Breast epithelium (tissue), 4 donors: ENCODE data around the gene USP20. TPM values are rescaled to one million over a fixed set of nuclear protein-coding genes. Genes with fewer than 3 reads are reported as not detected.

Source experiments
- DNase-seq, 2 donors: peaks; one replicate each; pipeline ENCODE4 v3.0.0-alpha.2; 2019; ENCODE audit warnings: low spot score in 2 of 2
- H3K27ac ChIP-seq, 2 donors: fragments of 200-600 bp; sonication (generic) in 1 of 2; one replicate each; pipeline ENCODE4 v1.5.1; 2016 to 2019; ENCODE audit warnings: mild to moderate bottlenecking in 1 of 2
- H3K27me3 ChIP-seq, 2 donors: fragments of 200-600 bp; sonication (generic) in 1 of 2; one replicate each; pipeline versions ENCODE4 v1.5.1 to v1.6.0; 2017 to 2019; ENCODE audit warnings: control low read depth in 1 of 2, mild to moderate bottlenecking in 1 of 2
- H3K36me3 ChIP-seq: fragments of 200-600 bp; one replicate; pipeline ENCODE4 v1.5.1; 2019
- H3K4me1 ChIP-seq, 2 donors: fragments of 200-600 bp; sonication (generic); one replicate each; pipeline ENCODE4 v1.5.1; 2016 to 2019; ENCODE audit warnings: control low read depth in 1 of 2
- H3K4me3 ChIP-seq, 3 donors: fragments of 200-600 bp; sonication (generic); 1 replicate in 2 of 3; 2 replicates in 1 of 3; pipeline ENCODE4 v1.5.1; 2016 to 2019; ENCODE audit warnings: mild to moderate bottlenecking in 3 of 3, moderate library complexity in 2 of 3
- H3K9me3 ChIP-seq, 2 donors: fragments of 200-600 bp; sonication (generic) in 1 of 2; one replicate each; pipeline ENCODE4 v1.5.1; 2016 to 2019; ENCODE audit warnings: control low read depth in 1 of 2
- POLR2A ChIP-seq: fragments of 450-650 bp; IDR thresholded peaks from one replicate; pipeline ENCODE4 v1.6.1; 2016; ENCODE audit warnings: antibody characterized with exemption, mild to moderate bottlenecking, moderate library complexity
- POLR2AphosphoS5 ChIP-seq, 3 donors: sonication (generic); formaldehyde crosslinking; IDR thresholded peaks; one replicate each; pipeline ENCODE4 v1.6.1; 2017; ENCODE audit warnings: antibody characterized with exemption in 3 of 3
- intact Hi-C: fragments of 100-400 bp; cut with DNase I; formaldehyde crosslinking; loops from one replicate; pipeline ENCODE4 v1.15.1; 2023; ENCODE audit warnings: low total_unique reads
- total RNA-seq, 3 donors: library from RNA; depleted of rRNA; stranded (reverse); fragments of >200 nt; gene quantifications; one replicate each; pipeline ENCODE4 v1.1.0, GENCODE V29; 2016
- TF ChIP-seq, protein P1 (sequence below), 3 donors: fragments of 450-650 bp; IDR thresholded peaks; one replicate each; pipeline ENCODE4 v1.5.1; 2016 to 2017; ENCODE audit warnings: antibody characterized with exemption in 3 of 3, mild to moderate bottlenecking in 3 of 3, moderate library complexity in 3 of 3

The USP20 gene
- total RNA-seq, 3 donors from 2014 or later: 15.0 to 30.9 (median 22.3) TPM

DNA sequence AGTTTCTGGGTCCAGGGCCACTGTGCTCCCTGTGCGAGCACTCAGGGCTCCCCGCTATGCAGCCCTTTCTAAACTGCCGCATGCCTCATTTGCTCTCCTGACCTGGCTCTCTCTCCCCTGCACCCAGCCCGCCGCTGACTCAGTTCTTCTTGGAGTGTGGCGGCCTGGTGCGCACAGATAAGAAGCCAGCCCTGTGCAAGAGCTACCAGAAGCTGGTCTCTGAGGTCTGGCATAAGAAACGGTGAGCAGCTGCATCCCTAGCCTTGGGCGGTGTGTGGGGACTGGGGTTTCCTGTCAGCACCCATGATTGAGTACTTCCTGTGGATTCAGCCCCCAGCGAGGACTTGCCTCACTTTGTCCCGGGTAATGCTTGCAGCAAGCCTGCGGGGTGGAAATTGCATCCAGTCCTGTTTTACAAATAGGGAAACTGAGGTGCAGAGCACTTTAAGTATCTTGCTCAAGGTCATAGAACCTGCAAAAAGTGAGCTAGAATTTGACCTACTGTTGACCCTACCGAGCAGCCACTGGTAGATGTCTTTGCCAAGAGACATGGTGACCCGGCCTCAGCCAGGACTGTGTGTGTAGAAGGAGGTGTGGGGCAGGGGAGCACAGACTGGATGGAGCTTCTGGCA, 27.9 kb downstream of the USP20 start:
- intact Hi-C loops: no loop called here
- TF ChIP-seq, protein P1, sequence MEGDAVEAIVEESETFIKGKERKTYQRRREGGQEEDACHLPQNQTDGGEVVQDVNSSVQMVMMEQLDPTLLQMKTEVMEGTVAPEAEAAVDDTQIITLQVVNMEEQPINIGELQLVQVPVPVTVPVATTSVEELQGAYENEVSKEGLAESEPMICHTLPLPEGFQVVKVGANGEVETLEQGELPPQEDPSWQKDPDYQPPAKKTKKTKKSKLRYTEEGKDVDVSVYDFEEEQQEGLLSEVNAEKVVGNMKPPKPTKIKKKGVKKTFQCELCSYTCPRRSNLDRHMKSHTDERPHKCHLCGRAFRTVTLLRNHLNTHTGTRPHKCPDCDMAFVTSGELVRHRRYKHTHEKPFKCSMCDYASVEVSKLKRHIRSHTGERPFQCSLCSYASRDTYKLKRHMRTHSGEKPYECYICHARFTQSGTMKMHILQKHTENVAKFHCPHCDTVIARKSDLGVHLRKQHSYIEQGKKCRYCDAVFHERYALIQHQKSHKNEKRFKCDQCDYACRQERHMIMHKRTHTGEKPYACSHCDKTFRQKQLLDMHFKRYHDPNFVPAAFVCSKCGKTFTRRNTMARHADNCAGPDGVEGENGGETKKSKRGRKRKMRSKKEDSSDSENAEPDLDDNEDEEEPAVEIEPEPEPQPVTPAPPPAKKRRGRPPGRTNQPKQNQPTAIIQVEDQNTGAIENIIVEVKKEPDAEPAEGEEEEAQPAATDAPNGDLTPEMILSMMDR (IDR thresholded peaks at IDR 0.05): no peak
- no peak for TF ChIP-seq POLR2AphosphoS5 (IDR thresholded peaks at IDR 0.05)
- TF ChIP-seq POLR2A: no peak
- H3K27me3 ChIP-seq: no peaks in the 10 kb centered on the region
- no peaks in the 10 kb centered on the region for H3K36me3 ChIP-seq
- no peaks in the 10 kb centered on the region for H3K9me3 ChIP-seq
- no peaks in the 10 kb centered on the region for H3K4me1 ChIP-seq
- no peak overlapping the region for H3K27ac ChIP-seq
- DNase-seq: no peak
- no peak overlapping the region for H3K4me3 ChIP-seq

DNA sequence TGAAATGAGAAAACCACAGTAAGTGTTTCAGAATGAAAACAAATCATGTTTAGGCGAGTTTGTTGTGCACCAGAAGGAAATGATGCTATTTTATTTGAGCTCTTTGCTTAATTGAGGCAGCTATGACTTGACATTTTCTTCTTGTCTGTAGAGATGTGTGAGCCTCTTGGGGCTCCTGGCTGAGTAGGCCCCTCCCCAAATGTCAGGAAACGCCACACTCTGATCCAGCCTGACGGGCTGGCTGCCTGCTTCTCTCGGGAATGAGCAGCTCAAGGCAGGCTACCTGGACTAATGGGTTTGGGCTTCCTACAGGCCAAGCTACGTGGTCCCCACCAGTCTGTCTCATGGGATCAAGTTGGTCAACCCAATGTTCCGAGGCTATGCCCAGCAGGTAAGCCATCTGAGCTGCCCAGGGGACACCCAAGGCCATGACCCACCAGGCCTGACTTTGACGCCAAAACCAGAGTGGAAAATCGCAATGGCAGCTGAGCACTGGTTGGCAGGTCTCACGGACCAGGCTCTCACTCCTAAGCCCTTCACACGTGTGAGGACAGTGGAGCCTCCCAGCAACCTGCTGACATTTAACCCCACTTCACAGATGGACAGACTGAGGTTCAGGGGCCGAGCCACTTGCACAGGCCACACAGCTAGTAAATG, 29.9 kb downstream of the USP20 start:
- TF ChIP-seq POLR2A: no peak
- TF ChIP-seq, protein P1 (IDR thresholded peaks at IDR 0.05): no peak
- TF ChIP-seq POLR2AphosphoS5 (IDR thresholded peaks at IDR 0.05): no peak
- no peak overlapping the region for H3K27ac ChIP-seq
- H3K9me3 ChIP-seq: no peaks in the 10 kb centered on the region
- intact Hi-C loops: no loop called here
- no peaks in the 10 kb centered on the region for H3K4me1 ChIP-seq
- H3K4me3 ChIP-seq: no peak overlapping the region
- H3K36me3 ChIP-seq: no peaks in the 10 kb centered on the region
- no peak for DNase-seq
- no peaks in the 10 kb centered on the region for H3K27me3 ChIP-seq

DNA sequence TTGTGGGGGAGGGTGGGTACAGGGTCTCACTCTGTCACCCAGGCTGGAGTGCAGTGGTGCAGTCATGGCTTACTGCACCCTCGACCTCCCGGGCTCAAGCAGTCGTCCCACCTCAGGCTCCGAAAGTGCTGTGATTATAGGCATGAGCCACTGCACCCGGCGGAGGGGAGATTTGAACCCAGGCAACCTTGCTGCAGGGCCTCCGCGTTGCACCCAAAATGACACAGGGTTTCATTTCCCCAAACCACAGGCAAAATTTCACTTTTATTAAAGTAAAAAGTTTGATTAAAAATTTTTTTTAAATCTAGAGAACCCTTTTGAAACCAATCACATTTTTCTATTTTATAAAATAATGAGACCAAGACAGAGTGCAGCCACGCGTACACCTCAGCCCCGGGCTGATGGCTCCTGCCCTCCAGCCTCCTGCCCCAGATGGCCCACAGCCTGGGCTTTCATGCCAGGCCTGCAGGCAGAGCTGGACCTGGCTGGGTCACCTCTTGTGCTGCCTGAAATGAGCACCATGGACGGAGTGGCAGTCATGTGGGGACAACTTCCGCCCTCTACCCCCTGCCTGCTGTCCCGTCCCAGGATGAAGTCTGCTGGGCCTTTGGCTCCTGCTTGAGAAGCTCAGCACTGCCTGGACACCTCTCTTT, 30.5 kb downstream of the USP20 start:
- no peaks in the 10 kb centered on the region for H3K36me3 ChIP-seq
- H3K4me3 ChIP-seq: no peak overlapping the region
- TF ChIP-seq POLR2A (no peak), POLR2AphosphoS5 (IDR thresholded peaks at IDR 0.05) (no peak)
- TF ChIP-seq, protein P1 (IDR thresholded peaks at IDR 0.05): no peak
- no peaks in the 10 kb centered on the region for H3K4me1 ChIP-seq
- no peak overlapping the region for H3K27ac ChIP-seq
- no peak for DNase-seq
- no peaks in the 10 kb centered on the region for H3K9me3 ChIP-seq
- H3K27me3 ChIP-seq: no peaks in the 10 kb centered on the region
- intact Hi-C loops: no loop called here

DNA sequence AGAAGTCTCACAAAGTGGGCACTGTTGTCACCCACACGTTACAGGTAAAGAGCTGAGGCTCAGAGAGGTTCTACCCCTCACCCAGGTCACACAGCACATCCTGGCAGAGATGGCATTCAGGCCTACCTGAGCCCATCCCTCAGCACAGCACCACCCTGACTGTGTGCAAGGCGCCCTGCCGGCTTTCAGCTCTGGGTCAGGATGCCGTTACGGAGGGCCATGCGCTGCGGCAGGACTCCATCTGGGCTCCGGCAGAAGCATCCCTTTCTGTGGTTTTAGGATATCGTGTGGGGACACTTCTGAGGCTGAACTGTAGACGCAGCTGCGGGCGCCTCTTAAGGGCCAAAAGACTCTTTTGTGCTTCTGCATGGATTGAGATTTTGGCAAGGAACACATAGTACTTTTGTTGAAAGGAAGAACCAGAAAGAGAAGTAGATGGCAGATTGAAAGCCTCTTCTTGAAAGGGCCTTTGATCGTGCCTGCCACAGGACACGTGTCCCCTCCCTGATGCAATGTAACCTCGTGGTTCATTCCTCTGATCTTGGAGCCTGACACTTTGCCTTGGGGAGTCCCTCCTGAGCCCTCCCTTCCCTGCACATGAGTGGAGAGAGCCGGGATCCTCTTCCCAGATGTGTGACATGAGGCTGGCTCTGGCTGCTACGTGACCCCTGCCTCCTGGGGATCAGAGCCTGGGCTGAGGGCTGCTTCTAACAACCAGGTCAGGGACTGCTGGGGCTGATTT, 31.3 kb downstream of the USP20 start:
- H3K4me1 ChIP-seq: no peaks in the 10 kb centered on the region
- DNase-seq: no peak
- H3K9me3 ChIP-seq: no peaks in the 10 kb centered on the region
- H3K27me3 ChIP-seq: no peaks in the 10 kb centered on the region
- no peak for TF ChIP-seq POLR2A
- no peak for TF ChIP-seq POLR2AphosphoS5 (IDR thresholded peaks at IDR 0.05)
- no peak overlapping the region for H3K4me3 ChIP-seq
- intact Hi-C loops: no loop called here
- no peak overlapping the region for H3K27ac ChIP-seq
- no peaks in the 10 kb centered on the region for H3K36me3 ChIP-seq

DNA sequence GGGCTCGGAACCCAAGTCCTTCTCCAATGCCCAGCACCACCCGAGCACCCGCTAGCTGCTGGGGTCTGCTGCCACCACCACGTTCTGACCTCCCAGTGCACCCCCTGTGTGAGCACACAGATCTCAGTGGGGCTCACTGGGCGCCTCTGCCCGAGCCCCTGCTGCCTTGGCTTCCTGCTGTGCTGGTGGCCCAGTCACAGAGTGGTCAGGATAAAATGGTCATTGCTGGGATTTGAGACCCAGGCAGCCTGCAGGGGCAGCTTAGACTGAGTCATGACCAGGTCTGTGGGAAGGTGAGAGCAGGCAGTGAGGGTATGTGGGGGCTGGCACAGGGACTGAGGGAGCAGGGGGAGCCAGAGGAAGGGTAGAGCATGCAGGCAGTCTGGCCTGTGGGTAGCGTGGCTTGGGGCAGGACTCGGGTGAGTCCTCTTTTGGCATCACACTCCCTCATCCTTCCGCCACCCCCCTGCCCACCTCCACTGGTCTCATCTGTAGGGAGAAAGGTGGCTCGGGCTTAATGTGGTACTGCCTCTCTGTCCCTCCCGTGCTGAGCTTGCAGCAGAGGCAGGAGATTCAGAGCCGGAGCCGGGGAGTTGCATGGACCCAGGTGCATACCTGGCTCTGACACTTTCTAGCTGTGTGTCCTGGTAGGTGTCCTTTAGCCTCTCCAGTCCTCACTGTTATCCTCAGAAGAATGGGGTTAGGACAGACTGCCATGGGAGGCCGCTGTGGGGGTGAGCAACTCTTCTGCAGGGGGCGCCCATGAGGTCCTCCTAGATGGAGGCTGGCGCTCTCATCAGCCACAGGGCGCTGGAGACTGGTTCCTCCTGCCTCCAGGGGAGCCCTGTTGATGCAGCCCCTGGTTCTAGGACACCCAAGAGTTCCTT, 32.1 kb downstream of the USP20 start:
- TF ChIP-seq, protein P1 (IDR thresholded peaks at IDR 0.05): no peak
- TF ChIP-seq POLR2A (no peak), POLR2AphosphoS5 (IDR thresholded peaks at IDR 0.05) (no peak)
- Histone ChIP-seq H3K27ac (no peak overlapping the region), H3K4me1 (no peaks in the 10 kb centered on the region), H3K4me3 (no peak overlapping the region), H3K27me3 (no peaks in the 10 kb centered on the region), H3K36me3 (no peaks in the 10 kb centered on the region), H3K9me3 (no peaks in the 10 kb centered on the region)
- no peak for DNase-seq
- intact Hi-C loops: no loop called here
